Measurements from ENCODE around the gene NCSTN. TPM values are rescaled to one million over a fixed set of nuclear protein-coding genes. Genes with fewer than 3 reads are reported as not detected.

NCSTN gene
- total RNA-seq, 4 donors from 2014 or later: 45.6 to 59.7 (median 52.1) TPM

- Histone ChIP-seq H3K36me3 (peaks cover 7 to 34% (median 24%) of the 10 kb centered on the region in 4 donors), H3K4me3 (no peak overlapping the region), H3K27me3 (peaks cover 0 to 5% (median 0%) of the 10 kb centered on the region in 4 donors), H3K27ac (replicated peaks in 1 of 4) (no peak overlapping the region), H3K9me3 (no peaks in the 10 kb centered on the region), H3K4me1 (no peaks in the 10 kb centered on the region)
- WGBS: 69% methylated on average over 9 of the region's 9 CpGs
- intact Hi-C loops (cut with DNase I): no loop called here
- no peak for DNase-seq (ENCODE audit: extremely low spot score)
- TF ChIP-seq POLR2A (IDR thresholded peaks at IDR 0.05; ENCODE audit: low read depth) (no peak), CTCF (IDR thresholded peaks at IDR 0.05) (no peak), POLR2AphosphoS5 (IDR thresholded peaks at IDR 0.05) (no peak), EP300 (IDR thresholded peaks at IDR 0.05) (no peak)
Observed at GRCh38 chr1:160362168-160362957, 19.2 kb downstream of the NCSTN start.

- no peak overlapping the region for H3K27ac ChIP-seq (replicated peaks in 1 of 4)
- no peaks in the 10 kb centered on the region for H3K9me3 ChIP-seq
- peaks cover under 1 to 28% (median 18%) of the 10 kb centered on the region in 4 donors for H3K36me3 ChIP-seq
- WGBS: 55% methylated on average over 5 of the region's 5 CpGs
- TF ChIP-seq EP300 (IDR thresholded peaks at IDR 0.05) (no peak), POLR2AphosphoS5 (IDR thresholded peaks at IDR 0.05) (no peak), POLR2A (IDR thresholded peaks at IDR 0.05; ENCODE audit: low read depth) (no peak), CTCF (IDR thresholded peaks at IDR 0.05) (no peak)
- no peak overlapping the region for H3K4me3 ChIP-seq
- no peaks in the 10 kb centered on the region for H3K4me1 ChIP-seq
- intact Hi-C loops (cut with DNase I): no loop called here
- peaks cover 0 to 12% (median 0%) of the 10 kb centered on the region in 4 donors for H3K27me3 ChIP-seq
- no peak for DNase-seq (ENCODE audit: extremely low spot score)
Observed at GRCh38 chr1:160363010-160363409, 19.8 kb downstream of the NCSTN start.

GRCh38 chr1:160363951-160364735 lies 21.0 kb downstream of the NCSTN start:
- Histone ChIP-seq H3K4me1 (no peaks in the 10 kb centered on the region), H3K9me3 (no peaks in the 10 kb centered on the region), H3K27me3 (peaks cover 0 to 17% (median 0%) of the 10 kb centered on the region in 4 donors), H3K27ac (replicated peaks in 1 of 4) (no peak overlapping the region), H3K36me3 (peaks cover 0 to 18% (median 10%) of the 10 kb centered on the region in 4 donors), H3K4me3 (no peak overlapping the region)
- 71% methylated on average over 12 of the region's 12 CpGs for WGBS
- no peak for TF ChIP-seq POLR2A (IDR thresholded peaks at IDR 0.05; ENCODE audit: low read depth)
- no peak for TF ChIP-seq POLR2AphosphoS5 (IDR thresholded peaks at IDR 0.05)
- TF ChIP-seq CTCF (IDR thresholded peaks at IDR 0.05): no peak
- TF ChIP-seq EP300 (IDR thresholded peaks at IDR 0.05): no peak
- intact Hi-C loops (cut with DNase I): no loop called here
- no peak for DNase-seq (ENCODE audit: extremely low spot score)

GRCh38 chr1:160365325-160365724 lies 22.1 kb downstream of the NCSTN start:
- 100% methylated on average over 1 of the region's 1 CpG for WGBS
- TF ChIP-seq EP300 (IDR thresholded peaks at IDR 0.05): no peak
- TF ChIP-seq POLR2AphosphoS5 (IDR thresholded peaks at IDR 0.05): no peak
- TF ChIP-seq POLR2A (IDR thresholded peaks at IDR 0.05; ENCODE audit: low read depth): no peak
- no peak for TF ChIP-seq CTCF (IDR thresholded peaks at IDR 0.05)
- no peaks in the 10 kb centered on the region for H3K9me3 ChIP-seq

More at GRCh38 chr1:160365325-160365724, 22.1 kb downstream of the NCSTN start:
- Histone ChIP-seq H3K27me3 (peaks cover 0 to 20% (median 0%) of the 10 kb centered on the region in 4 donors), H3K4me1 (no peaks in the 10 kb centered on the region), H3K36me3 (peaks cover 0 to 6% (median 4%) of the 10 kb centered on the region in 4 donors), H3K4me3 (no peak overlapping the region), H3K27ac (replicated peaks in 1 of 4) (no peak overlapping the region)
- intact Hi-C loops (cut with DNase I): no loop called here
- DNase-seq (ENCODE audit: extremely low spot score): no peak

Data from esophagus muscularis mucosa (tissue), 4 donors.